Lung (tissue), 12 donors: ENCODE measurements around the gene GMIP. TPM values are rescaled to one million over a fixed set of nuclear protein-coding genes. Genes with fewer than 3 reads are reported as not detected.

ENCODE experiments used
- ATAC-seq: fragments of 200-7000 bp; cut with Tn5 transposase; one replicate; pipeline ENCODE4 v1.9.1; 2020; ENCODE audit warnings: moderate number of reproducible peaks; ENCODE audit not compliant: insufficient read depth, low FRiP score
- DNase-seq, 3 donors: peaks; one replicate each; pipeline ENCODE4 v3.0.0-alpha.2; 2013 to 2017
- H3K27ac ChIP-seq, 2 donors: one replicate each; pipeline ENCODE4 v1.5.1; 2013; ENCODE audit warnings: mild to moderate bottlenecking in 2 of 2, moderate library complexity in 2 of 2, control low read depth in 1 of 2, inconsistent platforms in 1 of 2, low read depth in 1 of 2, low read length in 1 of 2
- H3K27me3 ChIP-seq, 3 donors: one replicate each; pipeline ENCODE4 v1.5.1; 2013; ENCODE audit warnings: low read length in 2 of 3; ENCODE audit not compliant: control insufficient read depth in 3 of 3, insufficient read depth in 3 of 3
- H3K36me3 ChIP-seq, 4 donors: one replicate each; pipeline ENCODE4 v1.5.1; 2013; ENCODE audit warnings: low read length in 4 of 4, mild to moderate bottlenecking in 1 of 4, moderate library complexity in 1 of 4; ENCODE audit not compliant: control insufficient read depth in 4 of 4, insufficient read depth in 4 of 4
- H3K4me1 ChIP-seq, 5 donors: one replicate each; pipeline ENCODE4 v1.5.1; 2013; ENCODE audit warnings: low read length in 5 of 5, mild to moderate bottlenecking in 2 of 5, moderate library complexity in 1 of 5; ENCODE audit not compliant: control insufficient read depth in 5 of 5, insufficient read depth in 5 of 5
- H3K4me3 ChIP-seq: one replicate; pipeline ENCODE4 v1.5.1; 2013; ENCODE audit warnings: mild to moderate bottlenecking, control low read depth, moderate library complexity
- H3K9ac ChIP-seq, 2 donors: one replicate each; pipeline ENCODE4 v1.5.1; 2013; ENCODE audit warnings: low read length in 2 of 2, control low read depth in 1 of 2; ENCODE audit not compliant: insufficient read depth in 1 of 2
- H3K9me3 ChIP-seq, 4 donors: one replicate each; pipeline ENCODE4 v1.5.1; 2013; ENCODE audit warnings: low read length in 3 of 4, mild to moderate bottlenecking in 1 of 4, moderate library complexity in 1 of 4; ENCODE audit not compliant: control insufficient read depth in 4 of 4, insufficient read depth in 3 of 4
- WGBS, 2 donors: extraction: QIAGEN DNeasy Blood & Tissue Kit; methylation state at CpG; one replicate each; pipeline ENCODE4 v1.1.7; 2013; 5-methylcytosine and 5-hydroxymethylcytosine counted together
- polyA plus RNA-seq, 2 donors: library from polyadenylated mRNA; stranded (reverse); fragments of 200-250 nt; gene quantifications; one replicate each; pipeline ENCODE4 v1.2.1, GENCODE V29; 2013
- total RNA-seq, 2 donors: library from RNA; depleted of rRNA in 1 of 2; stranded (reverse); fragments of >200 nt in 1 of 2; gene quantifications; one replicate each; pipeline ENCODE4 v1.2.1, GENCODE V29; 2014 to 2021
- TF ChIP-seq, protein P1 (sequence below): IDR thresholded peaks from 2 replicates; pipeline ENCODE4 v1.5.1; 2012; ENCODE audit warnings: mild to moderate bottlenecking; ENCODE audit errors: control extremely low read depth, extremely low read depth
- donor health status: control.
- donor health status: control.
- donor health status: Bipolar disorder and iron deficiency.
- donor health status: healthy.
- donor health status: DM: yes; HTN: yes; CAD: no.

GMIP gene
- total and polyA plus RNA-seq, 4 donors = 13.1 to 54.1 (median 31.6) TPM

GRCh38 chr19:19623383-19623782 is 20.1 kb downstream of the GMIP start:
- Histone ChIP-seq H3K4me3 (no peak overlapping the region), H3K27ac (no peak overlapping the region), H3K9ac (no peak overlapping the region), H3K4me1 (peaks cover 0 to 20% (median 7%) of the 10 kb centered on the region in 5 donors), H3K9me3 (no peaks in the 10 kb centered on the region), H3K36me3 (no peaks in the 10 kb centered on the region), H3K27me3 (no peaks in the 10 kb centered on the region)
- 86 to 91% methylated on average over 5 of the region's 5 CpGs for WGBS, 2 donors
- ATAC-seq (no peak), DNase-seq (no peak)
- TF ChIP-seq, protein P1, sequence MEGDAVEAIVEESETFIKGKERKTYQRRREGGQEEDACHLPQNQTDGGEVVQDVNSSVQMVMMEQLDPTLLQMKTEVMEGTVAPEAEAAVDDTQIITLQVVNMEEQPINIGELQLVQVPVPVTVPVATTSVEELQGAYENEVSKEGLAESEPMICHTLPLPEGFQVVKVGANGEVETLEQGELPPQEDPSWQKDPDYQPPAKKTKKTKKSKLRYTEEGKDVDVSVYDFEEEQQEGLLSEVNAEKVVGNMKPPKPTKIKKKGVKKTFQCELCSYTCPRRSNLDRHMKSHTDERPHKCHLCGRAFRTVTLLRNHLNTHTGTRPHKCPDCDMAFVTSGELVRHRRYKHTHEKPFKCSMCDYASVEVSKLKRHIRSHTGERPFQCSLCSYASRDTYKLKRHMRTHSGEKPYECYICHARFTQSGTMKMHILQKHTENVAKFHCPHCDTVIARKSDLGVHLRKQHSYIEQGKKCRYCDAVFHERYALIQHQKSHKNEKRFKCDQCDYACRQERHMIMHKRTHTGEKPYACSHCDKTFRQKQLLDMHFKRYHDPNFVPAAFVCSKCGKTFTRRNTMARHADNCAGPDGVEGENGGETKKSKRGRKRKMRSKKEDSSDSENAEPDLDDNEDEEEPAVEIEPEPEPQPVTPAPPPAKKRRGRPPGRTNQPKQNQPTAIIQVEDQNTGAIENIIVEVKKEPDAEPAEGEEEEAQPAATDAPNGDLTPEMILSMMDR = no peak

GRCh38 chr19:19619849-19620210 is 23.6 kb downstream of the GMIP start:
- ATAC-seq (no peak), DNase-seq (no peak)
- Histone ChIP-seq H3K4me1 (peaks cover 0 to 21% (median 9%) of the 10 kb centered on the region in 5 donors), H3K9ac (no peak overlapping the region), H3K9me3 (no peaks in the 10 kb centered on the region), H3K27ac (no peak overlapping the region), H3K4me3 (no peak overlapping the region), H3K27me3 (no peaks in the 10 kb centered on the region), H3K36me3 (no peaks in the 10 kb centered on the region)
- 73 to 82% methylated on average over 7 of the region's 7 CpGs for WGBS, 2 donors
- TF ChIP-seq, protein P1 = no peak

- H3K27ac ChIP-seq = no peak overlapping the region
- H3K9ac ChIP-seq = no peak overlapping the region
- no peaks in the 10 kb centered on the region for H3K36me3 ChIP-seq
- H3K27me3 ChIP-seq = no peaks in the 10 kb centered on the region
- DNase-seq (peak in 2 of 3 donors; percentile 67 to 68), ATAC-seq (no peak)
- peaks cover 0 to 21% (median 9%) of the 10 kb centered on the region in 5 donors for H3K4me1 ChIP-seq
- no peaks in the 10 kb centered on the region for H3K9me3 ChIP-seq
- WGBS, 2 donors = 53 to 64% methylated on average over 21 of the region's 21 CpGs
- H3K4me3 ChIP-seq = no peak overlapping the region
- TF ChIP-seq, protein P1 = no peak
Measured at GRCh38 chr19:19619181-19619848, 24.1 kb downstream of the GMIP start.
